IMR-90 (cell line): ENCODE data around the gene RALGAPA2. TPM values are rescaled to one million over a fixed set of nuclear protein-coding genes. Genes with fewer than 3 reads are reported as not detected.

Experiments
- ATAC-seq: fragments of 200-7000 bp; cut with Tn5 transposase; 2 replicates; pipeline ENCODE4 v1.9.1; 2020; ENCODE audit warnings: low read depth, mild to moderate bottlenecking, moderate library complexity
- BruUV-seq: library from RNA; stranded (reverse); fragments of 400-500 nt; replicated peaks from 2 replicates; lab custom pipeline; 2021; lab: Mats Ljungman, UMichigan
- CTCF ChIA-PET: fragments of 300-600 bp; formaldehyde crosslinking; extraction: SDS; loops from one replicate; lab custom pipeline; 2021; ENCODE audit warnings: antibody characterized with exemption; lab: Yijun Ruan, JAX
- POLR2A ChIA-PET: fragments of 300-600 bp; sonication (Branson Sonifier 250); formaldehyde crosslinking; loops from one replicate; lab custom pipeline; 2022; ENCODE audit warnings: antibody characterized with exemption; ENCODE audit not compliant: unreplicated experiment; lab: Charles Lee
- DNase-seq: peaks from one replicate; pipeline ENCODE4 v3.0.0; 2013
- H2AFZ ChIP-seq: replicated peaks from 2 replicates; pipeline ENCODE3; 2013; ENCODE audit warnings: low read length, mild to moderate bottlenecking; ENCODE audit not compliant: poor library complexity
- H2AK5ac ChIP-seq: 2 replicates; pipeline ENCODE4 v1.6.1; 2013; ENCODE audit warnings: low read depth, low read length, inconsistent platforms
- H2AK9ac ChIP-seq: replicated peaks from 2 replicates; pipeline ENCODE3; 2013; ENCODE audit warnings: mild to moderate bottlenecking, low read depth, low read length, moderate library complexity; ENCODE audit not compliant: poor library complexity
- H2BK120ac ChIP-seq: 2 replicates; pipeline ENCODE4 v1.6.1; 2013; ENCODE audit warnings: low read depth, low read length, inconsistent platforms
- H2BK15ac ChIP-seq: 3 replicates; pipeline ENCODE4 v1.6.1; 2013; ENCODE audit warnings: low read depth, low read length, inconsistent platforms
- H2BK20ac ChIP-seq: 2 replicates; pipeline ENCODE4 v1.6.1; 2013; ENCODE audit warnings: low read depth, mild to moderate bottlenecking, inconsistent platforms, low read length, moderate library complexity
- H2BK5ac ChIP-seq: 2 replicates; pipeline ENCODE4 v1.6.1; 2013; ENCODE audit warnings: mild to moderate bottlenecking, low read depth, low read length, inconsistent platforms; ENCODE audit not compliant: poor library complexity, severe bottlenecking
- H3K14ac ChIP-seq: replicated peaks from 2 replicates; pipeline ENCODE4 v1.6.1; 2013; ENCODE audit warnings: low read depth, low read length, inconsistent platforms
- H3K18ac ChIP-seq: 2 replicates; pipeline ENCODE4 v1.6.1; 2013; ENCODE audit warnings: low read depth, low read length, control low read depth
- H3K23ac ChIP-seq: 2 replicates; pipeline ENCODE4 v1.6.1; 2013; ENCODE audit warnings: low read depth, low read length, inconsistent platforms
- H3K27ac ChIP-seq: 2 replicates; pipeline ENCODE4 v1.5.1; 2013; ENCODE audit warnings: mild to moderate bottlenecking, control low read depth, low read length; ENCODE audit not compliant: insufficient read depth
- H3K27me3 ChIP-seq: 2 replicates; pipeline ENCODE4 v1.6.1; 2013; ENCODE audit warnings: low read length; ENCODE audit not compliant: control insufficient read depth, insufficient read depth
- H3K36me3 ChIP-seq: 2 replicates; pipeline ENCODE4 v1.6.1; 2013; ENCODE audit warnings: low read length, mixed read lengths; ENCODE audit not compliant: control insufficient read depth, insufficient read depth
- H3K4ac ChIP-seq: 2 replicates; pipeline ENCODE4 v1.6.1; 2013; ENCODE audit warnings: low read depth, low read length, inconsistent platforms
- H3K4me1 ChIP-seq: 2 replicates; pipeline ENCODE4 v1.6.1; 2013; ENCODE audit warnings: low read length, mixed read lengths; ENCODE audit not compliant: control insufficient read depth, insufficient read depth
- H3K4me2 ChIP-seq: 2 replicates; pipeline ENCODE4 v1.6.1; 2013; ENCODE audit warnings: low read depth, mild to moderate bottlenecking, control low read depth, low read length, moderate library complexity
- H3K4me3 ChIP-seq: 2 replicates; pipeline ENCODE4 v1.5.1; 2013; ENCODE audit warnings: low read depth, mild to moderate bottlenecking, control low read depth, low read length, moderate library complexity; ENCODE audit not compliant: insufficient read depth
- H3K56ac ChIP-seq: 2 replicates; pipeline ENCODE4 v1.6.1; 2013; ENCODE audit warnings: low read length, inconsistent platforms; ENCODE audit not compliant: insufficient read depth; ENCODE audit errors: extremely low read depth
- H3K79me1 ChIP-seq, 2 experiments: 2 replicates each; pipeline ENCODE4 v1.6.1; 2013; ENCODE audit warnings: low read length in 2 of 2, inconsistent platforms in 1 of 2, low read depth in 1 of 2
- H3K9ac ChIP-seq: 2 replicates; pipeline ENCODE4 v1.6.1; 2013; ENCODE audit warnings: low read depth, low read length, control low read depth
- H3K9me1 ChIP-seq: 2 replicates; pipeline ENCODE4 v1.6.1; 2013; ENCODE audit warnings: low read length, inconsistent platforms; ENCODE audit not compliant: insufficient read depth
- H3K9me3 ChIP-seq: 2 replicates; pipeline ENCODE4 v1.6.1; 2013; ENCODE audit warnings: low read length; ENCODE audit not compliant: control insufficient read depth, insufficient read depth
- H4K20me1 ChIP-seq: 2 replicates; pipeline ENCODE4 v1.6.1; 2013; ENCODE audit warnings: low read length, inconsistent platforms; ENCODE audit not compliant: insufficient read depth
- H4K5ac ChIP-seq: 2 replicates; pipeline ENCODE4 v1.6.1; 2013; ENCODE audit warnings: mild to moderate bottlenecking, low read depth, low read length, control low read depth
- H4K8ac ChIP-seq, 2 experiments: 2 replicates each; pipeline ENCODE4 v1.6.1; 2013; ENCODE audit warnings: low read depth in 2 of 2, low read length in 2 of 2, control low read depth in 1 of 2, inconsistent platforms in 1 of 2
- H4K91ac ChIP-seq: 2 replicates; pipeline ENCODE4 v1.6.1; 2013; ENCODE audit warnings: low read depth, low read length, inconsistent platforms; ENCODE audit not compliant: insufficient read depth
- BHLHE40 ChIP-seq: fragments of 150-350 bp; IDR thresholded peaks from 2 replicates; pipeline ENCODE4 v1.6.1; 2016; ENCODE audit warnings: mild to moderate bottlenecking, low read depth, low read length
- CHD1 ChIP-seq: IDR thresholded peaks from 2 replicates; pipeline ENCODE4 v1.6.1; 2012; ENCODE audit warnings: low read depth, low read length, improper control_type of control experiment
- CTCF ChIP-seq: conservative IDR thresholded peaks from 2 replicates; pipeline ENCODE4 v1.5.1; 2012; ENCODE audit warnings: mild to moderate bottlenecking, low read depth, low read length, improper control_type of control experiment
- ELK1 ChIP-seq: fragments of 150-350 bp; IDR thresholded peaks from 2 replicates; pipeline ENCODE4 v1.6.1; 2016; ENCODE audit warnings: low read depth, mild to moderate bottlenecking, low read length, moderate library complexity, borderline replicate concordance
- FOS ChIP-seq: fragments of 150-350 bp; IDR thresholded peaks from 2 replicates; pipeline ENCODE4 v1.6.1; 2016; ENCODE audit warnings: low read depth, low read length
- MAFK ChIP-seq: IDR thresholded peaks from 2 replicates; pipeline ENCODE4 v1.6.1; 2012; ENCODE audit warnings: low read depth, low read length, improper control_type of control experiment
- MAZ ChIP-seq: IDR thresholded peaks from 2 replicates; pipeline ENCODE4 v1.6.1; 2012; ENCODE audit warnings: low read depth, mild to moderate bottlenecking, low read length, improper control_type of control experiment, moderate library complexity, borderline replicate concordance
- MXI1 ChIP-seq: IDR thresholded peaks from 2 replicates; pipeline ENCODE4 v1.6.1; 2012; ENCODE audit warnings: low read depth, mild to moderate bottlenecking, low read length, moderate library complexity, borderline replicate concordance
- NFE2L2 ChIP-seq: fragments of 150-350 bp; IDR thresholded peaks from 2 replicates; pipeline ENCODE4 v1.6.1; 2016; ENCODE audit warnings: low read depth, mild to moderate bottlenecking, low read length
- RAD21 ChIP-seq: IDR thresholded peaks from 2 replicates; pipeline ENCODE4 v1.6.1; 2012; ENCODE audit warnings: low read length, improper control_type of control experiment
- RCOR1 ChIP-seq: IDR thresholded peaks from 2 replicates; pipeline ENCODE4 v1.6.1; 2012; ENCODE audit warnings: mild to moderate bottlenecking, low read length, improper control_type of control experiment; ENCODE audit not compliant: insufficient replicate concordance
- RFX5 ChIP-seq: IDR thresholded peaks from 2 replicates; pipeline ENCODE4 v1.8.0; 2012; ENCODE audit warnings: low read depth, mild to moderate bottlenecking, low read length, moderate library complexity
- WGBS, 2 experiments: methylation state at CpG; one replicate each; pipeline versions ENCODE4 v1.1.5 to v1.1.7; 2013; ENCODE audit warnings: missing lambda C conversion rate in 2 of 2; ENCODE audit not compliant: insufficient read length in 1 of 2; ENCODE audit errors: extremely low coverage in 2 of 2; 5-methylcytosine and 5-hydroxymethylcytosine counted together
- dilution Hi-C: fragments of 300-500 bp; cut with HindIII; formaldehyde crosslinking; loops from one replicate; pipeline ENCODE4 v1.14.3; 2018; ENCODE audit warnings: low sequenced_read_pairs; ENCODE audit not compliant: unreplicated experiment
- in situ Hi-C: fragments of 300-500 bp; cut with MboI; formaldehyde crosslinking; loops from 3 replicates; pipeline ENCODE4 v1.14.3; 2019; ENCODE audit warnings: low sequenced_read_pairs, inconsistent platforms, mixed read lengths
- intact Hi-C: fragments of 100-400 bp; cut with micrococcal nuclease; formaldehyde crosslinking; loops from 2 replicates; pipeline ENCODE4 v1.10.0; 2022
- polyA plus RNA-seq, 3 experiments: library from polyadenylated mRNA; depleted of rRNA; stranded (reverse); fragments of >200 nt; gene quantifications; 2 replicates each; pipeline ENCODE4 v1.2.3, GENCODE V29; 2012; ENCODE audit warnings: low replicate concordance in 1 of 3
- total RNA-seq: library from RNA; depleted of rRNA; stranded (reverse); fragments of >200 nt; gene quantifications from 2 replicates; pipeline ENCODE4 v1.2.3, GENCODE V29; 2012

The RALGAPA2 gene
- total and polyA plus RNA-seq, 2 of the 4 experiments (the other 2 are of a cell fraction) = 1.3 to 3.9 TPM

DNA sequence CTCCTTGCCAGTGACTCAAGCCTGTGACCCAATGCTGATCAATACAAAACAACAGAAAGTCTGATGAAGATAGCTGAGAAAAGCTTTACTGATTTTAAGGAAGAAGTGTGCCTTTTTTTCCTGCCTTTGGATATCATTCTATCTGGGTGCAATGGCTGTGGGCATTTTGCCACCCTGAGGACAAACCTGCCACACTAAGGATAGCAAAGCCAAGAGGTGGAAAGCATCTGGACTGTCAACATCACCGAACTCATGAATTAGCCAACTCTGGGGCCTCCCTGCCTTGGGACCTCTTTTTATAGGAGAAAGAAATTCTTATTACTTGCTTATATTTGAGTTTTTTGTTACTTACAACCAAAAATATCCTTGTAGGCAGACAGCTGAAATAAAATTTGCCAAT is 19.9 kb downstream of the RALGAPA2 start:
- no peak overlapping the region for H3K18ac ChIP-seq
- intact Hi-C loops = no loop called here
- ATAC-seq (no peak), DNase-seq (no peak)
- no peak overlapping the region for H2AFZ ChIP-seq
- H2AK9ac ChIP-seq = no peak overlapping the region
- H3K4me1 ChIP-seq = no peaks in the 10 kb centered on the region
- H3K23ac ChIP-seq = no peak overlapping the region
- no peaks in the 10 kb centered on the region for H3K9me3 ChIP-seq
- no peak overlapping the region for H4K5ac ChIP-seq
- no peak overlapping the region for H2BK120ac ChIP-seq
- no peak overlapping the region for H3K4me3 ChIP-seq
- no peak overlapping the region for H3K9ac ChIP-seq
- no peaks in the 10 kb centered on the region for H3K9me1 ChIP-seq
- ChIA-PET CTCF (no interaction called here), POLR2A (no interaction called here)
- no TSS peak for BruUV-seq
- no peak overlapping the region for H3K14ac ChIP-seq
- no peaks in the 10 kb centered on the region for H3K36me3 ChIP-seq
- H3K4me2 ChIP-seq = no peak overlapping the region
- H3K27me3 ChIP-seq = no peaks in the 10 kb centered on the region; the same call in 1 of the 2 replicates
- H2BK20ac ChIP-seq = no peak overlapping the region
- no peak overlapping the region for H4K8ac ChIP-seq
- H3K27ac ChIP-seq = no peak overlapping the region
- no peaks in the 10 kb centered on the region; a peak in 1 of 4 replicates for H3K79me1 ChIP-seq
- TF ChIP-seq FOS (no peak), RCOR1 (no peak), MAFK (no peak), ELK1 (no peak), NFE2L2 (no peak), RAD21 (no peak), CHD1 (no peak), CTCF (no peak), MXI1 (no peak), RFX5 (no peak), MAZ (no peak), BHLHE40 (no peak)
- no CpG with 5 or more reads among the region's 1 CpG for WGBS, 2 experiments
- H4K20me1 ChIP-seq = no peaks in the 10 kb centered on the region
- no peak overlapping the region for H4K91ac ChIP-seq
- no peak overlapping the region for H2BK5ac ChIP-seq
- no peak overlapping the region for H3K56ac ChIP-seq
- in situ Hi-C loops = no loop called here
- no peak overlapping the region for H2BK15ac ChIP-seq
- no peak overlapping the region for H2AK5ac ChIP-seq
- H3K4ac ChIP-seq = no peak overlapping the region
- dilution Hi-C loops = no loop called here
